ENCODE results near the gene TESK2. TPM values are rescaled to one million over a fixed set of nuclear protein-coding genes. Genes with fewer than 3 reads are reported as not detected.

The TESK2 gene
- total RNA-seq, 1 donor from 2014 or later, result 8.2 TPM

GRCh38 chr1:45359882-45360513 is 131.0 kb downstream of the TESK2 start:
- peak; percentile 83 to 84 for ATAC-seq
- DNase-seq, result no peak
- peak; percentile 70 for TF ChIP-seq CTCF (IDR thresholded peaks at IDR 0.05)
- Histone ChIP-seq H3K9me3 (no peaks in the 10 kb centered on the region), H3K36me3 (no peaks in the 10 kb centered on the region), H3K4me3 (no peak overlapping the region), H3K4me1 (peaks cover 14% of the 10 kb centered on the region), H3K27me3 (ENCODE audit: low read depth) (no peaks in the 10 kb centered on the region), H3K27ac (peak overlapping the region; percentile 67)
- intact Hi-C loops (cut with DNase I), result loop anchor here (10.0 kb wide), 1 partner anchor 135 kb away; the partner anchor contains the start of gene TESK2

GRCh38 chr1:45356186-45356585 is 134.8 kb downstream of the TESK2 start:
- DNase-seq (no peak), ATAC-seq (no peak)
- Histone ChIP-seq H3K9me3 (no peaks in the 10 kb centered on the region), H3K36me3 (no peaks in the 10 kb centered on the region), H3K4me1 (peaks cover 14% of the 10 kb centered on the region), H3K27ac (no peak overlapping the region), H3K27me3 (ENCODE audit: low read depth) (no peaks in the 10 kb centered on the region), H3K4me3 (no peak overlapping the region)
- TF ChIP-seq CTCF (IDR thresholded peaks at IDR 0.05), result no peak
- intact Hi-C loops (cut with DNase I), result loop anchor here (10.0 kb wide), 1 partner anchor 139 kb away; the partner anchor contains the start of gene TESK2

- no peak for TF ChIP-seq CTCF (IDR thresholded peaks at IDR 0.05)
- intact Hi-C loops (cut with DNase I), result loop anchor here (10.0 kb wide), 1 partner anchor 139 kb away; the partner anchor contains the start of gene TESK2
- no peak for ATAC-seq
These were observed 135.3 kb downstream of the TESK2 start for GRCh38 chr1:45355683-45356082.

GRCh38 chr1:45354838-45355237 is 136.1 kb downstream of the TESK2 start:
- intact Hi-C loops (cut with DNase I), result loop anchor here (10.0 kb wide), 1 partner anchor 140 kb away; the partner anchor contains the start of gene TESK2
- ATAC-seq, result no peak

More at GRCh38 chr1:45355683-45356082, 135.3 kb downstream of the TESK2 start:
- H3K36me3 ChIP-seq, result no peaks in the 10 kb centered on the region
- peaks cover 12% of the 10 kb centered on the region for H3K4me1 ChIP-seq
- DNase-seq, result no peak
- H3K27ac ChIP-seq, result no peak overlapping the region
- no peaks in the 10 kb centered on the region for H3K27me3 ChIP-seq (ENCODE audit: low read depth)
- H3K9me3 ChIP-seq, result no peaks in the 10 kb centered on the region
- no peak overlapping the region for H3K4me3 ChIP-seq

GRCh38 chr1:45353685-45354084 is 137.3 kb downstream of the TESK2 start:
- Histone ChIP-seq H3K9me3 (no peaks in the 10 kb centered on the region), H3K27ac (no peak overlapping the region), H3K4me3 (no peak overlapping the region), H3K4me1 (peaks cover 8% of the 10 kb centered on the region), H3K27me3 (ENCODE audit: low read depth) (no peaks in the 10 kb centered on the region), H3K36me3 (no peaks in the 10 kb centered on the region)
- no peak for TF ChIP-seq CTCF (IDR thresholded peaks at IDR 0.05)
- DNase-seq, result no peak
- intact Hi-C loops (cut with DNase I), result loop anchor here (10.0 kb wide), 1 partner anchor 141 kb away; the partner anchor contains the start of gene TESK2
- no peak for ATAC-seq

More at GRCh38 chr1:45354838-45355237, 136.1 kb downstream of the TESK2 start:
- DNase-seq, result no peak
- Histone ChIP-seq H3K27me3 (ENCODE audit: low read depth) (no peaks in the 10 kb centered on the region), H3K4me1 (peaks cover 4% of the 10 kb centered on the region), H3K36me3 (no peaks in the 10 kb centered on the region), H3K4me3 (no peak overlapping the region), H3K27ac (no peak overlapping the region), H3K9me3 (no peaks in the 10 kb centered on the region)
- TF ChIP-seq CTCF (IDR thresholded peaks at IDR 0.05), result no peak
